ENCODE results near the gene KDM1A. TPM values are rescaled to one million over a fixed set of nuclear protein-coding genes. Genes with fewer than 3 reads are reported as not detected.

Gene KDM1A
- total and polyA plus RNA-seq, 9 of the 15 experiments (the other 6 are each of a cell fraction or from before 2014, with no cell fraction given) = 59.2 to 181 (median 168) TPM

DNA sequence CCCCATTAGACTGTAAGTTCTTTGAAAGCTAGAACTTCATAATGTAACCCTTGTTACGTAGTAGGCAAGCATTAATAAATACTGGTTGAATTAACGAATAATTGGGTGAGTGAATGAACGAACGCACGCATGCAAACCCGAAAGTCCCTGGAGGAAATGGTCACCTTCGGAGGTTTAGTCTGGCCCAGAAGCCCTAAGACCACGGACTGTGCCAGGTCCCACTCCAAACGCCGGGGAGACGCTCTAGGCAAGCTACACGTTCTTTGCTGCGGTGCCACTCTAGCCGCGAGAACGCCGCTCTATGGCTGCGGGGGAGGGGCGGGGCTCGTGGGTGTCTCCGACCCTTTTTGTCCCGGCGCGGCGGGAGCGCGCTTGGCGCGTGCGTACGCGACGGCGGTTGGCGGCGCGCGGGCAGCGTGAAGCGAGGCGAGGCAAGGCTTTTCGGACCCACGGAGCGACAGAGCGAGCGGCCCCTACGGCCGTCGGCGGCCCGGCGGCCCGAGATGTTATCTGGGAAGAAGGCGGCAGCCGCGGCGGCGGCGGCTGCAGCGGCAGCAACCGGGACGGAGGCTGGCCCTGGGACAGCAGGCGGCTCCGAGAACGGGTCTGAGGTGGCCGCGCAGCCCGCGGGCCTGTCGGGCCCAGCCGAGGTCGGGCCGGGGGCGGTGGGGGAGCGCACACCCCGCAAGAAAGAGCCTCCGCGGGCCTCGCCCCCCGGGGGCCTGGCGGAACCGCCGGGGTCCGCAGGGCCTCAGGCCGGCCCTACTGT is at the start of gene KDM1A (continued):
- TF ChIP-seq, protein P1, sequence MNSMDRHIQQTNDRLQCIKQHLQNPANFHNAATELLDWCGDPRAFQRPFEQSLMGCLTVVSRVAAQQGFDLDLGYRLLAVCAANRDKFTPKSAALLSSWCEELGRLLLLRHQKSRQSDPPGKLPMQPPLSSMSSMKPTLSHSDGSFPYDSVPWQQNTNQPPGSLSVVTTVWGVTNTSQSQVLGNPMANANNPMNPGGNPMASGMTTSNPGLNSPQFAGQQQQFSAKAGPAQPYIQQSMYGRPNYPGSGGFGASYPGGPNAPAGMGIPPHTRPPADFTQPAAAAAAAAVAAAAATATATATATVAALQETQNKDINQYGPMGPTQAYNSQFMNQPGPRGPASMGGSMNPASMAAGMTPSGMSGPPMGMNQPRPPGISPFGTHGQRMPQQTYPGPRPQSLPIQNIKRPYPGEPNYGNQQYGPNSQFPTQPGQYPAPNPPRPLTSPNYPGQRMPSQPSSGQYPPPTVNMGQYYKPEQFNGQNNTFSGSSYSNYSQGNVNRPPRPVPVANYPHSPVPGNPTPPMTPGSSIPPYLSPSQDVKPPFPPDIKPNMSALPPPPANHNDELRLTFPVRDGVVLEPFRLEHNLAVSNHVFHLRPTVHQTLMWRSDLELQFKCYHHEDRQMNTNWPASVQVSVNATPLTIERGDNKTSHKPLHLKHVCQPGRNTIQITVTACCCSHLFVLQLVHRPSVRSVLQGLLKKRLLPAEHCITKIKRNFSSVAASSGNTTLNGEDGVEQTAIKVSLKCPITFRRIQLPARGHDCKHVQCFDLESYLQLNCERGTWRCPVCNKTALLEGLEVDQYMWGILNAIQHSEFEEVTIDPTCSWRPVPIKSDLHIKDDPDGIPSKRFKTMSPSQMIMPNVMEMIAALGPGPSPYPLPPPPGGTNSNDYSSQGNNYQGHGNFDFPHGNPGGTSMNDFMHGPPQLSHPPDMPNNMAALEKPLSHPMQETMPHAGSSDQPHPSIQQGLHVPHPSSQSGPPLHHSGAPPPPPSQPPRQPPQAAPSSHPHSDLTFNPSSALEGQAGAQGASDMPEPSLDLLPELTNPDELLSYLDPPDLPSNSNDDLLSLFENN (IDR thresholded peaks at IDR 0.05; ENCODE audit: low read depth in 2 of 2, low read length in 2 of 2) = peak in 1 of 2 experiments; percentile 77; a peak in 1 of 4 replicates
- TF ChIP-seq RBM17 (IDR thresholded peaks at IDR 0.05; ENCODE audit: borderline replicate concordance, low read depth, low read length) (no peak), KDM4B (IDR thresholded peaks at IDR 0.05; ENCODE audit: borderline replicate concordance in 2 of 2, low read depth in 1 of 2) (peak in 1 of 2 experiments; percentile 96; a peak in 2 of 4 replicates), ZNF778 (CRISPR knock-in tag; IDR thresholded peaks at IDR 0.05) (no peak), LARP7 (IDR thresholded peaks at IDR 0.05) (no peak), ZNF696 (CRISPR knock-in tag; conservative IDR thresholded peaks at IDR 0.05) (no peak; the same call in 1 of the 2 replicates), NCOA1 (IDR thresholded peaks at IDR 0.05; ENCODE audit: low read depth) (peak; percentile 68; the same call in 1 of the 2 replicates), ZNF41 (CRISPR knock-in tag; conservative IDR thresholded peaks at IDR 0.05) (no peak), YBX1 (IDR thresholded peaks at IDR 0.05) (no peak), RAD51 (IDR thresholded peaks at IDR 0.05; ENCODE audit: borderline replicate concordance, low read depth) (peak; percentile 33; the same call in 1 of the 2 replicates), TRIM24 (IDR thresholded peaks at IDR 0.05) (peak; percentile 10 to 82; a peak in 2 of 4 replicates), PPARD (CRISPR knock-in tag; IDR thresholded peaks at IDR 0.05) (no peak), KAT2B (IDR thresholded peaks at IDR 0.05; ENCODE audit: low read depth, low read length) (no peak), DMBX1 (CRISPR knock-in tag; IDR thresholded peaks at IDR 0.05; ENCODE audit: borderline replicate concordance) (peak; percentile 3; the same call in 1 of the 2 replicates)
- TF ChIP-seq, protein P2, sequence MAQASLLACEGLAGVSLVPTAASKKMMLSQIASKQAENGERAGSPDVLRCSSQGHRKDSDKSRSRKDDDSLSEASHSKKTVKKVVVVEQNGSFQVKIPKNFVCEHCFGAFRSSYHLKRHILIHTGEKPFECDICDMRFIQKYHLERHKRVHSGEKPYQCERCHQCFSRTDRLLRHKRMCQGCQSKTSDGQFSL (CRISPR knock-in tag; IDR thresholded peaks at IDR 0.05) = peak; percentile 79
- TF ChIP-seq, protein P2 (tag; IDR thresholded peaks at IDR 0.05) = no peak
- TF ChIP-seq, protein P3, sequence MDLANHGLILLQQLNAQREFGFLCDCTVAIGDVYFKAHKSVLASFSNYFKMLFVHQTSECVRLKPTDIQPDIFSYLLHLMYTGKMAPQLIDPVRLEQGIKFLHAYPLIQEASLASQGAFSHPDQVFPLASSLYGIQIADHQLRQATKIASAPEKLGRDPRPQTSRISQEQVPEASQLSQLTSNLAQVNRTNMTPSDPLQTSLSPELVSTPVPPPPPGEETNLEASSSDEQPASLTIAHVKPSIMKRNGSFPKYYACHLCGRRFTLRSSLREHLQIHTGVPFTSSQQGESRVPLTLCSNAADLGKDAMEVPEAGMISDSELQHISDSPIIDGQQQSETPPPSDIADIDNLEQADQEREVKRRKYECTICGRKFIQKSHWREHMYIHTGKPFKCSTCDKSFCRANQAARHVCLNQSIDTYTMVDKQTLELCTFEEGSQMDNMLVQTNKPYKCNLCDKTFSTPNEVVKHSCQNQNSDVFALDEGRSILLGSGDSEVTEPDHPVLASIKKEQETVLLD (IDR thresholded peaks at IDR 0.05) = peak; percentile 90

Data from K562 (cell line).